ENCODE data around the gene DLG5. TPM values are rescaled to one million over a fixed set of nuclear protein-coding genes. Genes with fewer than 3 reads are reported as not detected.
"Not testable (repeated sequence)": the region's sequence is repeated elsewhere in the genome, so short reads cannot be mapped to it uniquely, and the experiment has no call there.

The DLG5 gene
- total RNA-seq, 1 donor from 2014 or later, result 34.0 TPM

- DNase-seq, result no peak
Measured at GRCh38 chr10:77791506-77791905, 135.0 kb downstream of the DLG5 start.

- DNase-seq, result no peak
Measured at GRCh38 chr10:77789861-77790260, 136.7 kb downstream of the DLG5 start.

GRCh38 chr10:77789016-77789415 is 137.5 kb downstream of the DLG5 start:
- DNase-seq, result no peak

GRCh38 chr10:77788496-77789010 is 138.0 kb downstream of the DLG5 start:
- DNase-seq, result no peak

GRCh38 chr10:77787440-77787839 is 139.1 kb downstream of the DLG5 start:
- DNase-seq, result no peak

- no peak for DNase-seq
Measured at GRCh38 chr10:77784856-77785255, 141.7 kb downstream of the DLG5 start.

- no peak for DNase-seq
Measured at GRCh38 chr10:77782328-77783061, 144.1 kb downstream of the DLG5 start.

- no peak for DNase-seq
Measured at GRCh38 chr10:77781451-77782327, 144.9 kb downstream of the DLG5 start.

GRCh38 chr10:77780180-77780579 is 146.4 kb downstream of the DLG5 start:
- DNase-seq, result no peak

GRCh38 chr10:77776487-77776886 is 150.1 kb downstream of the DLG5 start:
- DNase-seq, result no peak

GRCh38 chr10:77774940-77775391 is 151.6 kb downstream of the DLG5 start:
- DNase-seq, result no peak

GRCh38 chr10:77773631-77774426 is 152.7 kb downstream of the DLG5 start:
- no peak for DNase-seq

- DNase-seq, result not testable (repeated sequence)
Measured at GRCh38 chr10:77772852-77773600, 153.5 kb downstream of the DLG5 start.

- DNase-seq, result no peak
Measured at GRCh38 chr10:77771851-77772250, 154.7 kb downstream of the DLG5 start.

GRCh38 chr10:77771450-77771849 is 155.1 kb downstream of the DLG5 start:
- no peak for DNase-seq

- DNase-seq, result no peak
Measured at GRCh38 chr10:77770868-77771175, 155.7 kb downstream of the DLG5 start.

GRCh38 chr10:77770081-77770867 is 156.3 kb downstream of the DLG5 start:
- DNase-seq, result no peak

GRCh38 chr10:77768039-77768438 is 158.5 kb downstream of the DLG5 start:
- no peak for DNase-seq

- DNase-seq, result no peak
Measured at GRCh38 chr10:77763453-77764430, 162.8 kb downstream of the DLG5 start.

GRCh38 chr10:77758406-77758805 is 168.1 kb downstream of the DLG5 start:
- DNase-seq, result not testable (repeated sequence)
